HepG2 (cell line): ENCODE data around the gene POTEF. TPM values are rescaled to one million over a fixed set of nuclear protein-coding genes. Genes with fewer than 3 reads are reported as not detected.
A peak's percentile ranks its signal among the peaks of the same experiment; 100 is the strongest.
"Not testable (repeated sequence)": the region's sequence is repeated elsewhere in the genome, so short reads cannot be mapped to it uniquely, and the experiment has no call there.

Source experiments
- ATAC-seq: fragments of 200-7000 bp; cut with Tn5 transposase; 3 replicates; pipeline ENCODE4 v1.9.1; 2020; ENCODE audit warnings: mild to moderate bottlenecking, moderate library complexity
- BruUV-seq: library from RNA; stranded (reverse); fragments of 400-500 nt; replicated peaks from 2 replicates; lab custom pipeline; 2021; lab: Mats Ljungman, UMichigan
- CTCF ChIA-PET: fragments of 300-600 bp; formaldehyde crosslinking; extraction: SDS; loops from one replicate; lab custom pipeline; 2021; ENCODE audit warnings: low total read pairs, inconsistent platforms, low intra/inter-chr PET ratio; lab: Yijun Ruan, JAX
- POLR2A ChIA-PET: fragments of 350-600 bp; sonication (Branson Sonifier 250); formaldehyde crosslinking; loops from one replicate; lab custom pipeline; 2020; ENCODE audit warnings: antibody characterized with exemption, inconsistent platforms; lab: Yijun Ruan, JAX
- DNase-seq: peaks from one replicate; pipeline ENCODE4 v3.0.0-alpha.2; 2015; ENCODE audit warnings: low spot score
- FAIRE-seq: peaks from 3 replicates; lab custom pipeline; 2011; peaks lifted over from hg19 to GRCh38; lab: Jason Lieb, UNC
- H2AFZ ChIP-seq: one replicate; pipeline ENCODE4 v1.6.1; 2011; ENCODE audit warnings: low read length, inconsistent platforms
- H3K27ac ChIP-seq: fragments of 300-600 bp; 3 replicates; pipeline ENCODE4 v1.8.0; 2011; ENCODE audit warnings: mixed run types, mild to moderate bottlenecking, mixed read lengths, low read length, inconsistent platforms; ENCODE audit not compliant: insufficient read depth; ENCODE audit errors: extremely low read length
- H3K27me3 ChIP-seq, 2 experiments: fragments of 200-600 bp in 1 of 2; 2 replicates in 1 of 2; 3 replicates in 1 of 2; pipeline versions ENCODE4 v1.6.0 to v1.8.0; 2011; ENCODE audit warnings: low read length in 2 of 2, mild to moderate bottlenecking in 2 of 2, moderate library complexity in 2 of 2, inconsistent platforms in 1 of 2; ENCODE audit not compliant: insufficient read depth in 2 of 2, control insufficient read depth in 1 of 2
- H3K36me3 ChIP-seq, 2 experiments: fragments of 200-600 bp in 1 of 2; replicated peaks in 1 of 2; 2 replicates in 1 of 2; 3 replicates in 1 of 2; pipeline versions ENCODE4 v1.5.1 to v1.8.0; 2011; ENCODE audit warnings: low read length in 2 of 2, inconsistent platforms in 1 of 2; ENCODE audit not compliant: insufficient read depth in 2 of 2, control insufficient read depth in 1 of 2
- H3K4me1 ChIP-seq: 2 replicates; pipeline ENCODE4 v1.5.1; 2012; ENCODE audit warnings: low read length, inconsistent platforms; ENCODE audit not compliant: insufficient read depth
- H3K4me2 ChIP-seq: 2 replicates; pipeline ENCODE4 v1.6.0; 2011; ENCODE audit warnings: low read depth, low read length, inconsistent platforms
- H3K4me3 ChIP-seq, 3 experiments: fragments of 200-600 bp in 1 of 3; sonication (generic), shearing (Covaris generic) in 1 of 3; replicated peaks in 1 of 3; 2 replicates each; pipeline ENCODE4 v1.5.1; 2011 to 2016; ENCODE audit warnings: low read length in 3 of 3, inconsistent platforms in 2 of 3, low read depth in 2 of 3, mild to moderate bottlenecking in 2 of 3, control low read depth in 1 of 3, mixed read lengths in 1 of 3; ENCODE audit not compliant: insufficient read depth in 1 of 3
- H3K79me2 ChIP-seq: one replicate; pipeline ENCODE4 v1.6.1; 2011; ENCODE audit warnings: low read length, inconsistent platforms; ENCODE audit not compliant: insufficient read depth
- H3K9ac ChIP-seq: 2 replicates; pipeline ENCODE4 v1.6.0; 2011; ENCODE audit warnings: mild to moderate bottlenecking, low read depth, low read length, inconsistent platforms; ENCODE audit not compliant: insufficient read depth
- H3K9me3 ChIP-seq: 2 replicates; pipeline ENCODE4 v1.5.1; 2012; ENCODE audit warnings: mild to moderate bottlenecking, low read length
- H4K20me1 ChIP-seq: 2 replicates; pipeline ENCODE4 v1.6.0; 2011; ENCODE audit warnings: inconsistent platforms, mild to moderate bottlenecking, low read length, moderate library complexity; ENCODE audit not compliant: insufficient read depth
- WGBS: methylation state at CpG from one replicate; pipeline ENCODE4 v1.1.6; 2017; ENCODE audit warnings: low lambda C conversion rate; 5-methylcytosine and 5-hydroxymethylcytosine counted together
- in situ Hi-C: cut with HindIII; loops from 2 replicates; pipeline ENCODE4 v1.10.0; 2017; ENCODE audit warnings: low pct_unique_long_range_greater_than_20kb; ENCODE audit not compliant: extremely low pct_ligation_motif_present
- intact Hi-C: fragments of 100-400 bp; cut with micrococcal nuclease; formaldehyde crosslinking; loops from one replicate; pipeline ENCODE4 v1.10.0; 2022; ENCODE audit not compliant: unreplicated experiment
- polyA plus RNA-seq, 8 experiments: library from polyadenylated mRNA; depleted of rRNA in 3 of 8; stranded (reverse) in 7 of 8; unstranded in 1 of 8; fragments of >200 nt; fragmentation: Illumina TruSeq in 4 of 8; extraction: Trizol in 4 of 8; gene quantifications; 2 replicates each; pipeline versions ENCODE4 v1.2.1 to v1.2.3, GENCODE V29; 2011 to 2016; ENCODE audit warnings: low read depth in 4 of 8, missing spikeins in 1 of 8, mixed read lengths in 1 of 8; ENCODE audit not compliant: insufficient read depth in 1 of 8
- total RNA-seq, 5 experiments: library from RNA; depleted of rRNA; stranded (reverse); fragments of >200 nt; fragmentation: Illumina TruSeq; extraction: Trizol; gene quantifications; 2 replicates each; pipeline ENCODE4 v1.2.3, GENCODE V29; 2016; ENCODE audit warnings: low read depth in 1 of 5

Gene POTEF
- total and polyA plus RNA-seq, 2 of the 13 experiments (the other 11 are each of a cell fraction or from before 2014, with no cell fraction given), result 1.2 to 6.0 TPM

- H3K4me1 ChIP-seq, H3K4me2 ChIP-seq, H3K79me2 ChIP-seq, H3K27me3 ChIP-seq, POLR2A ChIA-PET, FAIRE-seq, ATAC-seq, DNase-seq, H4K20me1 ChIP-seq, intact Hi-C loops, H3K9ac ChIP-seq, CTCF ChIA-PET, H2AFZ ChIP-seq, H3K4me3 ChIP-seq, H3K9me3 ChIP-seq, H3K27ac ChIP-seq, BruUV-seq: not testable (repeated sequence)
- in situ Hi-C loops, result loop anchor here (10.0 kb wide), 1 partner anchor 183 kb away; no protein-coding TSS in a partner anchor
- peaks cover 10 to 37% of the 10 kb centered on the region in 2 experiments; a peak in 4 of 5 replicates for H3K36me3 ChIP-seq
- WGBS, result over 99% methylated on average over 27 of the region's 27 CpGs
Observed at GRCh38 chr2:130152136-130152815, 23.3 kb upstream of the POTEF start.

- H3K36me3 ChIP-seq, result peaks cover 10 to 34% of the 10 kb centered on the region in 2 experiments; a peak in 4 of 5 replicates
- H4K20me1 ChIP-seq, intact Hi-C loops, H2AFZ ChIP-seq, H3K9me3 ChIP-seq, CTCF ChIA-PET, POLR2A ChIA-PET, DNase-seq, H3K27me3 ChIP-seq, H3K4me1 ChIP-seq, H3K9ac ChIP-seq, H3K79me2 ChIP-seq, BruUV-seq, FAIRE-seq, H3K4me2 ChIP-seq, H3K27ac ChIP-seq, H3K4me3 ChIP-seq: not testable (repeated sequence)
- 0 out of 3 replicates have a peak, but pooled peaks have one; percentile 4 for ATAC-seq
- in situ Hi-C loops, result loop anchor here (10.0 kb wide), 1 partner anchor 184 kb away; no protein-coding TSS in a partner anchor
- 72% methylated on average over 5 of the region's 5 CpGs for WGBS
Observed at GRCh38 chr2:130151145-130151512, 22.1 kb upstream of the POTEF start.
